PFSK-1 (cell line): ENCODE data around the gene ZBTB37.

Source experiments
- FOXP2 ChIP-seq: optimal IDR thresholded peaks from 2 replicates; pipeline ENCODE3; 2011; ENCODE audit warnings: borderline replicate concordance, control low read depth, inconsistent platforms; ENCODE audit not compliant: insufficient read depth; ENCODE audit errors: extremely low read length, extremely low read depth
- POLR2AphosphoS5 ChIP-seq: IDR thresholded peaks from 2 replicates; pipeline ENCODE4 v1.6.1; 2012; ENCODE audit warnings: low read depth, mild to moderate bottlenecking, control low read depth, low read length, moderate library complexity
- SIN3A ChIP-seq: IDR thresholded peaks from 2 replicates; pipeline ENCODE4 v1.6.1; 2012; ENCODE audit warnings: mild to moderate bottlenecking, low read length, moderate library complexity, borderline replicate concordance; ENCODE audit not compliant: insufficient read depth
- TAF1 ChIP-seq: IDR thresholded peaks from 2 replicates; pipeline ENCODE4 v1.6.1; 2012; ENCODE audit warnings: low read length, control low read depth, borderline replicate concordance; ENCODE audit not compliant: insufficient read depth
- TF ChIP-seq, protein P1 (sequence below), 2 experiments: IDR thresholded peaks; 2 replicates each; pipeline versions ENCODE4 v1.6.1 to v1.8.0; 2011 to 2012; ENCODE audit warnings: low read depth in 2 of 2, low read length in 2 of 2, control low read depth in 1 of 2, inconsistent platforms in 1 of 2, mild to moderate bottlenecking in 1 of 2, moderate library complexity in 1 of 2; ENCODE audit not compliant: insufficient read depth in 1 of 2

The ZBTB37 gene

DNA sequence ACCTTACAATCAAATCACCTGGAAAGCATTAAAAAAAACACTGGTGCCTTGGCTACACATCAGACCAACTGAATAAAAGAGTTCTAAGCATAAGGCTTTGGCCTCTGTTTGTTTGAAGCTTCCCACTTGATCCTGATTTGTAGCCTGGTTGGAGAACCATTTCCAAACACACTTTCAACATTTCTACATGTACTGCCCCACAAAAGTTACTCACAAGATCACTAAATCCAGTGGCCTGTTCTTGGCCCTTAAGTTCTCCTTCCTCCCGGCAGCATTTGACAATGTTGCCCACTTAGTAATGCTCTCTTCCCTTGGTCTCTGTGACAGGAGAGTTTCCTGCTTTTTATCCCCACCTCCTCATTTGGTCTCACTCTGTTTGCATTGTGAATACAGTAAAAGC, 12.2 kb upstream of the ZBTB37 start:
- TF ChIP-seq, protein P1, sequence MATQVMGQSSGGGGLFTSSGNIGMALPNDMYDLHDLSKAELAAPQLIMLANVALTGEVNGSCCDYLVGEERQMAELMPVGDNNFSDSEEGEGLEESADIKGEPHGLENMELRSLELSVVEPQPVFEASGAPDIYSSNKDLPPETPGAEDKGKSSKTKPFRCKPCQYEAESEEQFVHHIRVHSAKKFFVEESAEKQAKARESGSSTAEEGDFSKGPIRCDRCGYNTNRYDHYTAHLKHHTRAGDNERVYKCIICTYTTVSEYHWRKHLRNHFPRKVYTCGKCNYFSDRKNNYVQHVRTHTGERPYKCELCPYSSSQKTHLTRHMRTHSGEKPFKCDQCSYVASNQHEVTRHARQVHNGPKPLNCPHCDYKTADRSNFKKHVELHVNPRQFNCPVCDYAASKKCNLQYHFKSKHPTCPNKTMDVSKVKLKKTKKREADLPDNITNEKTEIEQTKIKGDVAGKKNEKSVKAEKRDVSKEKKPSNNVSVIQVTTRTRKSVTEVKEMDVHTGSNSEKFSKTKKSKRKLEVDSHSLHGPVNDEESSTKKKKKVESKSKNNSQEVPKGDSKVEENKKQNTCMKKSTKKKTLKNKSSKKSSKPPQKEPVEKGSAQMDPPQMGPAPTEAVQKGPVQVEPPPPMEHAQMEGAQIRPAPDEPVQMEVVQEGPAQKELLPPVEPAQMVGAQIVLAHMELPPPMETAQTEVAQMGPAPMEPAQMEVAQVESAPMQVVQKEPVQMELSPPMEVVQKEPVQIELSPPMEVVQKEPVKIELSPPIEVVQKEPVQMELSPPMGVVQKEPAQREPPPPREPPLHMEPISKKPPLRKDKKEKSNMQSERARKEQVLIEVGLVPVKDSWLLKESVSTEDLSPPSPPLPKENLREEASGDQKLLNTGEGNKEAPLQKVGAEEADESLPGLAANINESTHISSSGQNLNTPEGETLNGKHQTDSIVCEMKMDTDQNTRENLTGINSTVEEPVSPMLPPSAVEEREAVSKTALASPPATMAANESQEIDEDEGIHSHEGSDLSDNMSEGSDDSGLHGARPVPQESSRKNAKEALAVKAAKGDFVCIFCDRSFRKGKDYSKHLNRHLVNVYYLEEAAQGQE (IDR thresholded peaks at IDR 0.05; ENCODE audit: insufficient read depth in 1 of 2, low read depth in 2 of 2, low read length in 2 of 2), result no peak
- TF ChIP-seq FOXP2, result no peak
- TF ChIP-seq POLR2AphosphoS5, result no peak
- no peak for TF ChIP-seq SIN3A
- TF ChIP-seq TAF1, result no peak

DNA sequence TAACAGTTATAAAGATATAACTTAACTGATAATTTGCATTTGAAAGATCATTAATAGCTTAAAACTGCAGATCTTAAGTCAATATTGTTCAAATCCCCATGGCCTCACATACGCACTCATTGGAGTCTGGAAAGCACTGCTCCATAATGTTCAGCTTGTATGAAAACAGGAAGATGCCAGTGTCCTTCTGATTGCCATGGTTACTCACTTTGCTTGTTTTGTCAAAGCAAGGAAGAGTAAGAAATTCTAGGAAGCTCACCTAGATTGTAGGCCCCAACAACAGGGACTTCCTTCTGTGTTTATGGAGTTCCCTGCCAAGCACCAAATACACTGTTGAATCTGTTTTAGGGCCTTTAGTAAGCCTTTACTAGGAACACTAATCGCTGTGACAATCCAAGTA, 11.3 kb upstream of the ZBTB37 start:
- no peak for TF ChIP-seq TAF1
- no peak for TF ChIP-seq SIN3A
- no peak for TF ChIP-seq FOXP2
- TF ChIP-seq, protein P1 (IDR thresholded peaks at IDR 0.05; ENCODE audit: insufficient read depth in 1 of 2, low read depth in 2 of 2, low read length in 2 of 2), result no peak
- TF ChIP-seq POLR2AphosphoS5, result 0 out of 2 replicates have a peak, but pooled peaks have one; percentile 33

GRCh38 chr1:173857363-173857917, 10.7 kb upstream of the ZBTB37 start:
- TF ChIP-seq TAF1 (no peak), SIN3A (no peak), POLR2AphosphoS5 (no peak)
- TF ChIP-seq, protein P1 (IDR thresholded peaks at IDR 0.05; ENCODE audit: insufficient read depth in 1 of 2, low read depth in 2 of 2, low read length in 2 of 2), result no peak

DNA sequence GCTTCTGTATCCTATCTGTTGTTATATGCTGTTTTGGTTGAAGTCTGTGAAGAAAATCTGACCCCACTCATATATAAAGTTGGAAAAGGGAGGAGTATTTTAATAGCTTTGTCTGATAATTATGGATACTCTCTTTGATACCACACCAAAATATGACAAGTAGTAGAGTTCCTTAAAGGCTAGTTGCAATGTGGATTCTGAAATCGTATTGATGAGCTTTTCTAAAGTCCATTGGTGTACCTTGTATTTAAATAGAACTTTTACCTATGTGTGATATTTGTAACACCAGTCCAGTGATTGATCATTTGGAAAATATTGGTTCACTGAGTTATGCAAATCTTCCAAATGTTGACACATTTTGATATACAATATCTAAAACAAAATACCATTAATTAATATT, 8.1 kb upstream of the ZBTB37 start:
- TF ChIP-seq TAF1 (no peak), SIN3A (no peak), POLR2AphosphoS5 (no peak), FOXP2 (no peak)
- TF ChIP-seq, protein P1 (IDR thresholded peaks at IDR 0.05; ENCODE audit: insufficient read depth in 1 of 2, low read depth in 2 of 2, low read length in 2 of 2), result no peak

- TF ChIP-seq SIN3A (no peak), POLR2AphosphoS5 (peak; percentile 76), FOXP2 (no peak), TAF1 (no peak)
- TF ChIP-seq, protein P1 (IDR thresholded peaks at IDR 0.05; ENCODE audit: insufficient read depth in 1 of 2, low read depth in 2 of 2, low read length in 2 of 2), result no peak
Measured at GRCh38 chr1:173861731-173862145, 6.4 kb upstream of the ZBTB37 start.
